Measurements from ENCODE around the gene PIP5K1C. TPM values are rescaled to one million over a fixed set of nuclear protein-coding genes. Genes with fewer than 3 reads are reported as not detected.

PIP5K1C gene
- total and polyA plus RNA-seq, 9 of the 15 experiments (the other 6 are each of a cell fraction or from before 2014, with no cell fraction given): 0.38 to 22.1 (median 4.1) TPM

GRCh38 chr19:3733549-3734309 is 33.5 kb upstream of the PIP5K1C start:
- FAIRE-seq: peak; percentile 64
- Histone ChIP-seq H3K36me3 (ENCODE audit: control insufficient read depth, insufficient read depth, low read length) (no peaks in the 10 kb centered on the region), H3K27me3 (ENCODE audit: control insufficient read depth in 2 of 2, insufficient read depth in 2 of 2, low read length in 2 of 2) (peaks cover 0 to 9% of the 10 kb centered on the region in 2 experiments; a peak in 2 of 5 replicates), H3K79me2 (ENCODE audit: control insufficient read depth, insufficient read depth, low read length) (no peaks in the 10 kb centered on the region), H3K4me1 (replicated peaks in 1 of 2; ENCODE audit: control insufficient read depth in 2 of 2, insufficient read depth in 2 of 2, low read length in 2 of 2) (peaks cover 9 to 26% of the 10 kb centered on the region in 2 experiments; a peak in 4 of 5 replicates), H2AFZ (ENCODE audit: low read depth, low read length) (peak overlapping the region; percentile 80), H3K9me1 (ENCODE audit: control insufficient read depth, insufficient read depth, low read length) (no peaks in the 10 kb centered on the region), H3K9me3 (replicated peaks; ENCODE audit: control insufficient read depth, insufficient read depth, low read depth, low read length) (0 out of 2 replicates have a peak, but pooled peaks cover 4% of the 10 kb centered on the region), H4K20me1 (replicated peaks; ENCODE audit: control insufficient read depth, insufficient read depth, low read length) (no peaks in the 10 kb centered on the region; the same call in 1 of the 2 replicates), H3K4me2 (ENCODE audit: insufficient read depth, low read length) (peak overlapping the region; percentile 19), H3K9ac (ENCODE audit: insufficient read depth in 1 of 2, low read depth in 2 of 2, low read length in 2 of 2) (peak overlapping the region in 1 of 2 experiments; percentile 24; a peak in 3 of 4 replicates), H3K4me3 (no peak overlapping the region), H3K27ac (ENCODE audit: extremely low read depth, low read depth, low read length) (peak overlapping the region; percentile 2; the same call in 1 of the 3 replicates)
- in situ Hi-C loops (cut with MboI): no loop called here
- WGBS (ENCODE audit: insufficient coverage, low coverage, missing lambda C conversion rate): 39% methylated on average over 19 of the region's 20 CpGs
- ChIA-PET CTCF (ENCODE audit: low intra/inter-chr PET ratio) (no interaction called here), POLR2A (interaction anchor here (0.6 kb wide), 4 partner anchors 8 to 159 kb away, joined by 3 to 4 read pairs (median 3); no protein-coding TSS in a partner anchor)
- peak; percentile 59 for ATAC-seq
- BruUV-seq (replicated peaks): no TSS peak
- DNase-seq (ENCODE audit: extremely low read depth in 1 of 4, low spot score in 3 of 4): peak; percentile 50 to 63 (median 54)
- intact Hi-C loops (cut with micrococcal nuclease): no loop called here
- 0 out of 2 replicates have a peak, but pooled peaks have one; percentile 14 for TF ChIP-seq ZBTB2 (IDR thresholded peaks at IDR 0.05)
- TF ChIP-seq PURB (CRISPR knock-in tag; IDR thresholded peaks at IDR 0.05; ENCODE audit: low read depth): no peak
- peak; percentile 37; the same call in 1 of the 2 replicates for TF ChIP-seq CBX1 (IDR thresholded peaks at IDR 0.05; ENCODE audit: low read depth)
- no peak for TF ChIP-seq PBX2 (CRISPR knock-in tag; IDR thresholded peaks at IDR 0.05; ENCODE audit: low read depth)
- TF ChIP-seq PBX2 (tag; conservative IDR thresholded peaks at IDR 0.05; ENCODE audit: low read depth): 0 out of 2 replicates have a peak, but pooled peaks have one; percentile 17
- no peak for TF ChIP-seq NR0B1 (IDR thresholded peaks at IDR 0.05; ENCODE audit: partially characterized antibody)
- 0 out of 2 replicates have a peak, but pooled peaks have one; percentile 27 for TF ChIP-seq HDAC2 (IDR thresholded peaks at IDR 0.05)
- 0 out of 2 replicates have a peak, but pooled peaks have one; percentile 12 for TF ChIP-seq FOXM1 (IDR thresholded peaks at IDR 0.05; ENCODE audit: low read depth)
- TF ChIP-seq FOXM1 (CRISPR knock-in tag; IDR thresholded peaks at IDR 0.05; ENCODE audit: low read depth): no peak
- peak; percentile 30 for TF ChIP-seq DACH1 (IDR thresholded peaks at IDR 0.05; ENCODE audit: partially characterized antibody)
- TF ChIP-seq ETV1 (tag; conservative IDR thresholded peaks at IDR 0.05; ENCODE audit: low read depth): peak; percentile 76
- TF ChIP-seq RBM25 (IDR thresholded peaks at IDR 0.05; ENCODE audit: low read depth, low read length, severe bottlenecking): peak; percentile 86
